ENCODE data around the gene EML6.
"Not testable (repeated sequence)": the region's sequence is repeated elsewhere in the genome, so short reads cannot be mapped to it uniquely, and the experiment has no call there.

The EML6 gene

GRCh38 chr2:54723131-54723995, at the start of gene EML6:
Gene EML6 (plus strand): TSS chr2:54723662. CDS start chr2:54725062, 1,400 bp downstream.
- peak; percentile 87 for DNase-seq

- DNase-seq = no peak
Measured at GRCh38 chr2:54675281-54675680, 48.2 kb upstream of the EML6 start.

- no peak for DNase-seq
Measured at GRCh38 chr2:54675738-54676137, 47.7 kb upstream of the EML6 start.

- DNase-seq = no peak
Measured at GRCh38 chr2:54676656-54677055, 46.8 kb upstream of the EML6 start.

- DNase-seq = no peak
Measured at GRCh38 chr2:54677476-54678265, 45.8 kb upstream of the EML6 start.

- DNase-seq = no peak
Measured at GRCh38 chr2:54678719-54679118, 44.7 kb upstream of the EML6 start.

- no peak for DNase-seq
Measured at GRCh38 chr2:54680397-54681041, 42.9 kb upstream of the EML6 start.

GRCh38 chr2:54681416-54681815, 42.0 kb upstream of the EML6 start:
- no peak for DNase-seq

GRCh38 chr2:54683596-54683995, 39.9 kb upstream of the EML6 start:
- DNase-seq = no peak

GRCh38 chr2:54685263-54685775, 38.1 kb upstream of the EML6 start:
- no peak for DNase-seq

- DNase-seq = no peak
Measured at GRCh38 chr2:54687595-54688152, 35.8 kb upstream of the EML6 start.

- no peak for DNase-seq
Measured at GRCh38 chr2:54691445-54692135, 31.9 kb upstream of the EML6 start.

- DNase-seq = no peak
Measured at GRCh38 chr2:54692556-54692955, 30.9 kb upstream of the EML6 start.

- no peak for DNase-seq
Measured at GRCh38 chr2:54695378-54695777, 28.1 kb upstream of the EML6 start.

GRCh38 chr2:54697934-54698333, 25.5 kb upstream of the EML6 start:
- no peak for DNase-seq

- DNase-seq = not testable (repeated sequence)
Measured at GRCh38 chr2:54698926-54699325, 24.5 kb upstream of the EML6 start.

GRCh38 chr2:54699665-54700064, 23.8 kb upstream of the EML6 start:
- no peak for DNase-seq

GRCh38 chr2:54701029-54701428, 22.4 kb upstream of the EML6 start:
- no peak for DNase-seq

GRCh38 chr2:54704238-54704637, 19.2 kb upstream of the EML6 start:
- no peak for DNase-seq

GRCh38 chr2:54704688-54705605, 18.5 kb upstream of the EML6 start:
- peak; percentile 48 for DNase-seq

- DNase-seq = no peak
Measured at GRCh38 chr2:54706622-54707021, 16.8 kb upstream of the EML6 start.

Measured in NCI-H748 treated with DMSO at 0.1 percent for 48 hours (cell line).